Astrocyte of the hippocampus (primary cell): ENCODE data around the gene CRNN.

Experiments used
- DNase-seq: peaks from one replicate; pipeline ENCODE4 v3.0.0; 2011; ENCODE audit warnings: low read depth, low spot score

The CRNN gene

DNA sequence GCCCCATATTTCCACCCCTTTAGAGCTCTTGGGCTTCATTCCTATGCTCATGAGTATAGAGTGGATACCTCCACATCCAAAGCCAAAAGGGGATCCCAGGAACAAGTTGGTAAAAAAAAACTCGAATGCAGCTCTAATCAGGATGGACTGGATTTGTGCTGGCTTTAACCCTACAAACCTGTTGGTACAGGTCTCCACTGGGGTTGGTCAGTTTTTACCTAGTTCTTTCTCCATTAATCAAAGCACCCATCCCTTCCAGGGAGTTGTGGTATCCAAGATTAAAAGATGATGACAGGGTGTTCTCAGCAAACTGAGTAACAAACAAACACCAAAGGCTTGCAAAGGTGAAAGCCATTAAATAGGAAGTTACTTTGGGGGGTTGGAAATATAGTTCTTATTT lies 5.9 kb upstream of the CRNN start:
- no peak for DNase-seq

DNA sequence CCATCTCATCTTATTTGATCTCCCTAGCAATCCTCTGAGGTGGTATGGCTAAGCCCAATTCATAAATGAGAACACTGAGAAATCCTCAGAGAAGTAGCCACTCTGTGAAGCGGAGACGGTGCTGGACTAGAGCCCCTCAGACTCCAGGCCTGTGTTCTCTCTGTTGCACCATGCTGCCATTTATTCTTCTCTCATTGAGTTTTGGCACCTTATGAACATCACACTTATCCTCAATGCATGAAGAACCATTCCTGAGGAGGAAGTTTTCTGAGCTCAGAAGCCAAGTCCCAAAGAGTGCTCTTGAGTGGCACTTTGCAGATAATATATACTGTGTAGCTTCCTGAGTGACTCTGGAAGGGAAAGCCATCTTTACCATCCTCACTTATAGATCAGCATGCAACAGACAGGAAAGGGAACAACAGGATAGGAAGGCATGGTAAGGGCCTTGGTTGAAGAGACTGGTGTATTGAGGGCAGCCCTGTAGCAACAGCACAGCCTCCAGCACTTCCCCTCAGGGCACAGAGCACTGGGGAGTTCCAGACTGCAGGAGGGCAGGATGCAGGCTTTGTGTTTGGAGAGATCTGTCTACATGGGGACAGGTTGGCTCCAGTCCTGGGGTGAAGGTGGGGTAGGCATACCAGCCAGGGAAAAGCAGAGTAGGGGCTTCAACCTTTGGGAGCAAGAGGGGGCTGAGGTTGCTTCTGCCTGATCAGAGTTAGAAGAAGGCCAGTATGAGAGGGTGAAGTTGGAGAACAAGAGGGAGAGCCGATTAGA lies 1.6 kb upstream of the CRNN start:
- no peak for DNase-seq

DNA sequence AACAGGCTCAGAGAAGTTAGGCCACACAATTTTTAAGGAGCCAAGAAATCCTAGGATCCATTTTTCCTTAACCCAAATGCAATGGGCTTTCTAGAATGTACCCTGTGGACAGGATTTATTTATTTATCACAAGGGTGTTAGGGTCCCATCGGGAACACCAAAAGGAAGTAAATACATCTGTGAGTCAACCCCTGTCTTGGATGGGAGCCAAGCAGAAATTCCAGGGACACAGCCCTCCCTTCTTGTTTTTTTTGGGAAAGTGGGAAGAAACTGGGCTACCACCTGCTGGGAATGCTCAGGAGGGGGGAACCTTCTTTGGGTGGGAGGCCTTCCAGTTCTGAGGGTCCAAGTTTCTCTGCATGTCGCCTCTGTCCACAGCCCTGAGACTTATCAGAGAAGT lies 1.3 kb downstream of the CRNN start:
- DNase-seq, result no peak

DNA sequence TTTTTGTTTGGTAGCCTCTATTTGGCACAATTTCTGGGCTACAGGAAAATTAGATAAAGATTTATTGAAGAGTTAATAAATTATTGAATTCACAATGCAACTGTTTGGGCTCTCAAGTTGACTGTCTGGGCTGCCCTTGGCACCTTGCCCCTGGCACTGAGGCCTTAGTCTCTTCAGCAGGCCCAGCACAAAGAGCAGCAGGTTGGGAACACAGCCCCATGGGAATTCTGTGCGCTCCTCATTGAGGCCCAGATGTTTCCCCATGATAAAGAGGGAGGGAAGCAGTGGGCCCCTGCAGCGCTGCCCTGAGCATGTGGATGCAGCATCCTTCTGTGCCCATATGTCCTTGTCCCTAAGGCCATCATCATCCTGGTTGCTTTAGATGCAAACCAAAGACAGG lies 2.9 kb downstream of the CRNN start:
- DNase-seq, result no peak

DNA sequence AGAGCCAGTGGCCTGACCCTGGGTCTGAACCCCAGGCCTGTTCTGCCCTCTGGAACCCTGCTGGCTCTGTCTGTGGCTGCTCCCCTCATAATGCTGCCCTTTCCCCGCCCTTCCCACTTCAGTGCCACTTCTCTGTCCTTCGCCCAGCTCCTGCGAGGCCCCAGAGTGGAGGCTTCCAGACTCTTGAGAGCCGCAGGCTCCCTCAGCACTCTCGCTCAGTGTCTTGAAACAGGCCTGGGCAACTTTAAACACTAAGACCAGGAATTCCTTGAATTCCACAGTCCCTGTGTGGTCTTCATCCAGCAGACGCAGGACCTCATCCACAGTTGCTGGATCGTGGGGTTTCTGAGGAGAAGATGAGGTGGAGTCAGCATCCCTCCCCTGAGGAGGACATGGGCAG lies 3.5 kb downstream of the CRNN start:
- peak; percentile 66 for DNase-seq

DNA sequence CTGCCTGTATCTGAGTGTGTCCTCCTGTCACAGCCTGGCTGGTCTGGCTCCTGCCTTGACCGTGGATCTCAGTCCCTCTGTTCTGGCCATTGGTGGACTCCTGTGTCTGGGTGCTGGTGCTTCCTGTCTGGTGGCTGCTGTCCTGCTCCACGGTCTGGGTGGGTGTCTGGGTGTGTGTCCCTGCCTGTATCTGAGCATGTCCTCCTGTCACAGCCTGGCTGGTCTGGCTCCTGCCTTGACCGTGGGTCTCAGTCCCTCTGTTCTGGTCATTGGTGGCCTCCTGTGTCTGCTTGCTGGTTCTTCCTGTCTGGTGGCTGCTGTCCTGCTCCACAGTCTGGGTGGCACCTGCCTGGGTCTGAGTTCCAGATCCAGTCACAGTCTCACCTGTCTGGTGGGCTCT lies 4.0 kb downstream of the CRNN start:
- no peak for DNase-seq

DNA sequence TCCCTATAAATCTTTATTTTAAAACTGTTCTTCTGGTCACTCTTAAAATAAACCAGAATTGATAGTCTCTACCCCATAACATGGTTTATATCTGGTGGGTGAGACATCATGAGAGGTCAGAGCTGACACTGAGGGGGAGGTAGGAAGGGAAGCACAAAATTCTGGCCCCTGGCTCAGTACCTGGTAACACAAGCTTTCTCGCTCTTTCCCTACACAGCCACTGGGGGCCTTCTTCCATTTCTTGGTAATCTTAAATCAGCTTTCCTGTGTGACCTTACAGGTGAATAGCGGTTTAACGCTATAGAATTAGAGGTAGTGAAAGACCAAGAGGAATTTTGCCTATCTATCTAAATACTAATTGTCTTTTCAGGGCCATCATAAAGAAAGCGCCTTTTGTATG lies 5.4 kb downstream of the CRNN start:
- no peak for DNase-seq

DNA sequence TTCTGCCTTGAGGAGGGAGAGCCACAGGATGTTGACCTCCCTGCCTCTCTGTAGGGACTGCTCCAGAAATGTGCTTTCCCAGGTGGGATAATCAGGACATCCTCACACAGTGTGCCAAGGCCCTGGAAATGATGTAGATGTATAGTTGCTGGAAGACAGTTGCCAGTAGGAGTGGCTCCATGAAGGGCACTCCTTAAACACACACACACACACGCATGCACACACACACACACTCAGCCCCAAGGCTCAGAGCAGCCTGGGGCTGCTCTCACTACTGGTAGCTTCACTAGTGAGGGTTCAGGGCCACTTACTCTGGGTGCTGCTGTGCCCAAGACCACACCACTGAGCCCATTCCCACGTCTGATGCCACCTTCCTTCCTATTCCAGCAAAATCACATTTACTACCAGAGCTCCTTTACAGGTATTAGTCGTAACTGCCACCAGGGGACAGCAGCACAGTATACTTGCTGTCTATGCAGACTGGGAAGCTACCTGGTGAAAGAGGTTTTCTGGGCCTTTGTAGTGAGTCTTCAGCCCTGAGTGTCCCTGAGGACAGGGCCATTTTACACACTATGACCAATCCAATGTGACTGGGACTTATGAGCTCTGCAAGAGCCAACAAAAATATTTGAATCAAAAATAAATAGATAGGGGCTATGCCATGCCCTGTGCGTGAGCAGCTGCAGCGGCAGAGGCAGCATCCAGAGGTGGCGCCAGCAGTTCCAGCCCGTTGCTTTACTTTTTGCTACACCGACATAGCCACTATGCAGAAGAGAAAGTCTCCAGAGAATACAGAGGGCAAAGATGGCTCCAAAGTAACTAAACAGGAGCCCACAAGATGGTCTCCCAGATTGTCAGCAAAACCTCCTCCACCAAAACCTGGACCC lies 15.0 kb downstream of the CRNN start:
- DNase-seq, result no peak

DNA sequence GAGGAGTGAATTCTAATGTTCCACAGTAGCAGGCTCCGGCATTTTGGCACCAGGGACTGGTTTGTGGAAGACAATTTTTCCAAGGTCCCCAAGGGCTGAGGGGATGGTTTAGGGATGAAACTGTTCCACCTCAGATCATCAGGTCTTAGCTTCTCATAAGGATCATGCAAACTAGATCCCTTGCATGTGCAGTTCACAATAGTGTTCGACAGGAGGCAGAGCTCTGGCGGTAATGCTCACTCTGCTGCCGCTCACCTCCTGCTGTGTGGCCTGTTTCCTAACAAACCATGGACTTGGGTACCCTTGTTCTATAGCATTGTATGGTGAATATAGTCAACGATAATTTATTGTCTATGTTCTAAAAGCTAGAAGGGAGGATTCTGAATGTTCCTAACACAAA lies 16.6 kb downstream of the CRNN start:
- no peak for DNase-seq

DNA sequence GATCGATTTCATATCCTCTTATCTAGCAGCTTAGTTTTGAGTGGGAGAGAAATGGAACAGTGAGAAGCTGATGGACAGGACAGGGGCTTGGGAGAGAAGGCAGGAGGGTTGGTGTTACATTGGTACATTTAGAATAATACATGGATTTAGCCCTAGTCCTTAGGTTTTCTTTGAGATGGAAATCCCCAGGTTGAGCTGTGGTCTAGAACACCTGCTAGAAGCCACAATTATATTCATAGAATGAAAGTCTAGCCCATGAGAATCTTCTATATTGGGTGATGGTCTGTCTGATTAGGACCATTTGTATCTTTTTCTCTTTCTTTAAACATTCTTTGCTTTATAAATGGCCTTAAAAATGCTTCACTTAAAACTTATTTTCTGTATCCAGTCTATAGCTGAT lies 19.9 kb downstream of the CRNN start:
- no peak for DNase-seq

DNA sequence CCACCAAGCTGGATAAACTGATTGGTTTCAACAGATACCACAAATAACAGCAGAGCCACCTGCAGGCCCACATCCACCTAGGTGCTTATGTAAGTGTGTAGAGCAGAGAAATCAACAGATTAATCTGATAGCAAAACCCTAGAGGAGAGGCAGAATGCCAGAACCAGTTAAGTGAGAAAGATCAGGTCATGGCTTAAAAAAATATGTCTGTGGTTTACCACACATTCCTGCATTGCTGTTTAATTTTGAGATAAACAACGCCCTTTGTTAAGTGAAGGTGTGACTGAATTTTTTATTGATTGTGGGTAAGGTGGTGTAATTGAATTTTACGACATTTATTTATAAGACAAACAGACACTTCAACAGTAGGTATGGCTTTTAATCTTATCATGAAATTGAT lies 21.2 kb downstream of the CRNN start:
- peak; percentile 29 for DNase-seq

DNA sequence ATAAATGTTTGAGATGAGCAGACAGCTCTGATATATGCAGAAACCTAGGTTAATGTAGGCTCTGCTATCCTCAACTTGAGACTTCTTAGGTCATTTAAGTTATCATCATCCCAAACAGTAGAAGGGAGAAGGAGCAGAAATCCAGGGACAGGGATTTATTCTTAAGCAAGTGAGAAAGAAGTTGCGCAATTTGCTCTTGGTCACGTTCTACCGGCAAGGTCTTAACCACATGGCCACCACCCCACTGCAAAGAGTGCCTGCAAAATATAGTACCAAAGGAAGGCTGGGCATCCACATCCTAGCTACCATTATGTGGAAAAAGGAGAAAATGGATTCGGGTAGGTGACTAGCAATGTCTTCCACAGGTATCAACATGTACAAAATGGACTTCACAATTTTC lies 25.2 kb downstream of the CRNN start:
- no peak for DNase-seq

DNA sequence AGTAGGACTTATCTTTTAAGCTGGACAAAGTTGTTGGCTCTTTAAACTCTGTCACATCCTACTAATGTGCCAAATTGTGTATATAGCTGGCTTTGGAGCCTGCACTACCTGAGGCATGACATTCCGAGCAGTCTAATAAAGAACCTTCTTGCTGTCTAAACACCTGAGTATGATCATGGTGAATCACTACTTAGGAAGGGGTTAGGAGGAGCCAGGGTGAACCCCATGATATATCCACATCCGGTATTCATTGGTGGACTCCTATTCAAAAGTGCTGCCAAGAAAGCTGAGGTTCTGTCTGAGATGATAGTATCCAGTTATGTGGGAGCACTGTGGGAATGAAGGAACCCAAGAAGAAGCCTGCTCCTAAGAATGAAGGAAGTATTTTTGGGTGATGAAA lies 27.1 kb downstream of the CRNN start:
- DNase-seq, result no peak

DNA sequence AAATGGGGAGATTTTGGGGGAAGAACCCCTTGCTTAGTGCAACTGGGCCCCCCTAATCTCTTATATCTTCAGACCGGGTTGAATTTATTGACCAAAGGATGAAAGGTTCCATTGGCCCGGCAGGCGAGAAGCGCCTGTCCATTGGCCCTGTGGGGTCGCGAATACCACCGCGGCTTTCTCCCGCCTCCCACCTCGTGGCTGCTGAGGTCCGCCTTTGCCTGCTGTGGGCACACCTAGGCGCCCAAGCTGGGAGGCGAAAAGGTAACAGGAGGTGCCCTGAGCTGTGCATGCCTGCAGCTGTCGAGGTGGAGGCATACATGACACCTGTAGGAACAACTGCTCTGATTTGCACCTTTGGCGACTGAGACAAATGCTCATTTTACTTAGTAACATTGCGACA lies 33.1 kb downstream of the CRNN start:
- DNase-seq, result no peak

DNA sequence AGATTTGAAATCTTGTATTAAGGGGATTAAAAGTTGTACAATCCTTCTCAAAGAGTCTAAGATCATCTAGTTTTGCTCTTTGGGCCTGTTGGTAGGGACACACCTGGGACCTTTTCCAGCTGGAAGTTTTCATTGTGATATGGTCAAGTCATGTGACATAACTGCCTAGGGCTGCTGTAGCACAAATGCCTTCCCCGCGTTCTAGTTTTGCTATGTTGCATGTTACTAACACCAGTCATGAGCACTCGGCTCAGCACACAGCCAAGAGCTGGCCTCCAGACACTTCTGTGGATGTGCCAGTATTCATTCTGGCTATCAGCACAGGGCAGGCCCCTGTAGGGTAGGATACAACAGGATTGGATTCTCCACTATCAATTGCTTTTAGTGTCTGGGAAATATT lies 39.6 kb downstream of the CRNN start:
- no peak for DNase-seq

DNA sequence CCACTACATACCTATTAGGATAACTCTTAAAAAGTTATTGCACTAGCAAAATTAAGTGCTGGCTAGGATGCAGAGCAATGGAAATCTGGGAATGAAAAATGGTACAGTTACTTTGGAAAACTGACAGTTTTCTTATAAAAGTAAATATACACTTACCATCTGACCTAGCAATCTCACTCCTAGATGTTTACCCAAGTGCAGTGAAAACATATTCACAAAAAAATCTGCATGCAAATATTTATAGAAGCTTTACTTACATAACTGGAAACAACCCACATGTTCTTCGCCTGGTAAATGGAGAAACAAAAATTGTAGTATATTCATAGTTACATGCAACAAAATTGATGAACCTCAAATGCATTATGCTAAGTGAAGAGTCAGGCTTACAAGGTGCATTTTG lies 41.4 kb downstream of the CRNN start:
- no peak for DNase-seq

DNA sequence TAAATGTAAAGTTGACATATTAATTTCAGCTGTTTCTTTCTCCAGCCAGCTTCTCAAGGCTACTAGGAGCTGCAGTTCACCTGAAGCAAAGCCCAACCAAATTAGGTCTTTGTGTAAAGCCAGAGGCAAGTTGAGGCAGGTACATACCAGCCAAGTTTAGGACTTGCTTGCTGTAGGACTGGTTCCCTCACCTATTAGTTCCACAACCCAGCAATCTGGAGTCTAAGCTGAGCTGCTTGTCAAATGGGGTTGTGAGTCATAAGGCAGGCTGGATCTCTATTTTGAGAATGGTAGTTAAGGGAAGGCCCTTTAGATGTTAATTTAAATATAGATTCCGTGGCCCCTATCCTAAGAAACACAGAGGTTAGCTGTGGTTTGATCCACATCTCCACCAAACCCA lies 46.6 kb downstream of the CRNN start:
- DNase-seq, result no peak

DNA sequence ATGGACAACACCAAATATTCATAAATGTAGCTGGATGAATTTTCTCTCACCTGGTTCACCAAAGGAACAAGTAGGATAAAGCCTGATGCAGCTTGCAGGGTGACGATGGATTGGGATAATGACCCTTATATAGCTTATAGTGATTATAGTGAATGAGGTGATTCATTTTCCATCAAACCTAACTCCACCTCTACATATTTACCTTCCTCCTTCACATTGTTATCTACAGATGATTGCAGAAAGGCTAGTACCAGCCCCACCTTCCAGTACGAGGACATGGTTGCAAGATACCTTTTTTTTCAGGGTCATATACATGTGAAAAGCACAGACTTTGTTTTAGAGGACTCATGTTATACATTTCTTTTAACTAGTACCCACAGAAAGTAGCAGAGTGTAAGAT lies 54.2 kb downstream of the CRNN start, which contains the start of gene FLG2:
Gene FLG2, minus strand, starts transcription at position 101 of the 400 bp plus-strand sequence. CDS start 1,122 bp downstream, outside the sequence.
- no peak for DNase-seq
